Measurements from ENCODE around the gene WDR17. TPM values are rescaled to one million over a fixed set of nuclear protein-coding genes. Genes with fewer than 3 reads are reported as not detected.

WDR17 gene
- 10 to 100 TPM in 2 of 4 donors, 1 to 10 TPM in 2; 5.7 to 19.6 (median 10.2) TPM for total RNA-seq

- WGBS, 2 donors, result 1 to 2% methylated on average over 44 to 49 of the region's 55 CpGs
- H3K27ac ChIP-seq, result peak within 1 kb of the TSS in 2 of 4 donors; percentile 45 to 69
These were observed at the start of gene WDR17 for GRCh38 chr4:176065435-176066291. Gene WDR17, plus strand, starts transcription at chr4:176065841. Its CDS starts 45,740 bp downstream, at chr4:176111581.

GRCh38 chr4:176016601-176017000 lies 49.0 kb upstream of the WDR17 start:
- no peaks in the 10 kb centered on the region for H3K9me3 ChIP-seq
- no peak for DNase-seq (ENCODE audit: low spot score in 2 of 2)
- no peaks in the 10 kb centered on the region for H3K4me1 ChIP-seq
- no peak overlapping the region for H3K27ac ChIP-seq
- 74 to 79% methylated on average over 4 of the region's 4 CpGs for WGBS, 2 donors
- H3K27me3 ChIP-seq, result no peaks in the 10 kb centered on the region
- TF ChIP-seq CTCF (IDR thresholded peaks at IDR 0.05) (no peak), POLR2A (IDR thresholded peaks at IDR 0.05) (no peak), EP300 (IDR thresholded peaks at IDR 0.05) (no peak)
- H3K4me3 ChIP-seq, result no peak overlapping the region
- no peaks in the 10 kb centered on the region for H3K36me3 ChIP-seq

More at GRCh38 chr4:176065435-176066291, at the start of gene WDR17:
- DNase-seq (ENCODE audit: low spot score in 2 of 2), result peak; percentile 57 to 66
- no peaks in the 10 kb centered on the region for H3K36me3 ChIP-seq
- peak in 1 of 2 donors; percentile 29 for TF ChIP-seq POLR2A (IDR thresholded peaks at IDR 0.05)
- TF ChIP-seq CTCF (IDR thresholded peaks at IDR 0.05), result no peak
- peak in 1 of 2 donors; percentile 31 for TF ChIP-seq EP300 (IDR thresholded peaks at IDR 0.05)
- H3K9me3 ChIP-seq, result no peaks in the 10 kb centered on the region
- no peaks in the 10 kb centered on the region for H3K27me3 ChIP-seq
- H3K4me3 ChIP-seq, result peak within 1 kb of the TSS; percentile 48 to 76 (median 57)
- peaks cover 0 to 8% (median 0%) of the 10 kb centered on the region in 4 donors for H3K4me1 ChIP-seq

- DNase-seq (ENCODE audit: low spot score in 2 of 2), result no peak
- 76 to 78% methylated on average over 5 of the region's 5 CpGs for WGBS, 2 donors
- Histone ChIP-seq H3K4me3 (no peak overlapping the region), H3K27me3 (no peaks in the 10 kb centered on the region), H3K4me1 (no peaks in the 10 kb centered on the region), H3K27ac (no peak overlapping the region), H3K36me3 (no peaks in the 10 kb centered on the region), H3K9me3 (no peaks in the 10 kb centered on the region)
- no peak for TF ChIP-seq CTCF (IDR thresholded peaks at IDR 0.05)
- no peak for TF ChIP-seq EP300 (IDR thresholded peaks at IDR 0.05)
- TF ChIP-seq POLR2A (IDR thresholded peaks at IDR 0.05), result no peak
These were observed 45.1 kb upstream of the WDR17 start for GRCh38 chr4:176020481-176021085.

- 81 to 86% methylated on average over 2 of the region's 2 CpGs for WGBS, 2 donors
- H3K27me3 ChIP-seq, result no peaks in the 10 kb centered on the region
These were observed 35.2 kb upstream of the WDR17 start for GRCh38 chr4:176030391-176030790.

More at GRCh38 chr4:176030391-176030790, 35.2 kb upstream of the WDR17 start:
- Histone ChIP-seq H3K36me3 (no peaks in the 10 kb centered on the region), H3K9me3 (no peaks in the 10 kb centered on the region), H3K4me3 (no peak overlapping the region), H3K4me1 (no peaks in the 10 kb centered on the region), H3K27ac (no peak overlapping the region)
- DNase-seq (ENCODE audit: low spot score in 2 of 2), result no peak
- TF ChIP-seq POLR2A (IDR thresholded peaks at IDR 0.05) (no peak), CTCF (IDR thresholded peaks at IDR 0.05) (no peak), EP300 (IDR thresholded peaks at IDR 0.05) (no peak)
